ENCODE measurements around the gene KLB.

- TF ChIP-seq POLR2A (IDR thresholded peaks at IDR 0.05), result no peak
- TF ChIP-seq, protein P1, sequence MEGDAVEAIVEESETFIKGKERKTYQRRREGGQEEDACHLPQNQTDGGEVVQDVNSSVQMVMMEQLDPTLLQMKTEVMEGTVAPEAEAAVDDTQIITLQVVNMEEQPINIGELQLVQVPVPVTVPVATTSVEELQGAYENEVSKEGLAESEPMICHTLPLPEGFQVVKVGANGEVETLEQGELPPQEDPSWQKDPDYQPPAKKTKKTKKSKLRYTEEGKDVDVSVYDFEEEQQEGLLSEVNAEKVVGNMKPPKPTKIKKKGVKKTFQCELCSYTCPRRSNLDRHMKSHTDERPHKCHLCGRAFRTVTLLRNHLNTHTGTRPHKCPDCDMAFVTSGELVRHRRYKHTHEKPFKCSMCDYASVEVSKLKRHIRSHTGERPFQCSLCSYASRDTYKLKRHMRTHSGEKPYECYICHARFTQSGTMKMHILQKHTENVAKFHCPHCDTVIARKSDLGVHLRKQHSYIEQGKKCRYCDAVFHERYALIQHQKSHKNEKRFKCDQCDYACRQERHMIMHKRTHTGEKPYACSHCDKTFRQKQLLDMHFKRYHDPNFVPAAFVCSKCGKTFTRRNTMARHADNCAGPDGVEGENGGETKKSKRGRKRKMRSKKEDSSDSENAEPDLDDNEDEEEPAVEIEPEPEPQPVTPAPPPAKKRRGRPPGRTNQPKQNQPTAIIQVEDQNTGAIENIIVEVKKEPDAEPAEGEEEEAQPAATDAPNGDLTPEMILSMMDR (IDR thresholded peaks at IDR 0.05), result peak in 3 of 6 experiments; percentile 21 to 42 (median 23)
Observed at GRCh38 chr4:39446842-39447573, 40.3 kb downstream of the KLB start.
